Mesendoderm (in vitro differentiated cells): ENCODE data around the gene DKC1.

ENCODE experiments used
- DNase-seq: peaks from one replicate; pipeline ENCODE4 v3.0.0; 2013
- H2AK5ac ChIP-seq: 2 replicates; pipeline ENCODE4 v1.6.1; 2013; ENCODE audit warnings: low read length, inconsistent platforms
- H2BK120ac ChIP-seq: 2 replicates; pipeline ENCODE4 v1.6.1; 2013; ENCODE audit warnings: low read depth, mild to moderate bottlenecking, low read length, moderate library complexity, mixed read lengths
- H2BK15ac ChIP-seq: replicated peaks from 2 replicates; pipeline ENCODE4 v1.6.1; 2013; ENCODE audit warnings: low read depth, mild to moderate bottlenecking, moderate library complexity
- H2BK5ac ChIP-seq: 2 replicates; pipeline ENCODE4 v1.6.1; 2013; ENCODE audit warnings: low read length, inconsistent platforms
- H3K18ac ChIP-seq: 2 replicates; pipeline ENCODE4 v1.6.1; 2013; ENCODE audit warnings: mild to moderate bottlenecking, low read length, mixed read lengths
- H3K23ac ChIP-seq: one replicate; pipeline ENCODE4 v1.6.1; 2013; ENCODE audit warnings: low read length
- H3K27ac ChIP-seq: 2 replicates; pipeline ENCODE4 v1.5.1; 2013; ENCODE audit warnings: low read depth, mild to moderate bottlenecking, inconsistent platforms, low read length, moderate library complexity
- H3K27me3 ChIP-seq: 2 replicates; pipeline ENCODE4 v1.6.1; 2013; ENCODE audit warnings: low read length, control low read depth, mild to moderate bottlenecking, inconsistent platforms; ENCODE audit not compliant: insufficient read depth, poor library complexity
- H3K36me3 ChIP-seq: 2 replicates; pipeline ENCODE4 v1.6.1; 2013; ENCODE audit warnings: low read length, inconsistent platforms; ENCODE audit not compliant: control insufficient read depth, insufficient read depth
- H3K4ac ChIP-seq: one replicate; pipeline ENCODE4 v1.6.1; 2013; ENCODE audit warnings: low read depth, mild to moderate bottlenecking, low read length, moderate library complexity
- H3K4me1 ChIP-seq: 2 replicates; pipeline ENCODE4 v1.6.1; 2013; ENCODE audit warnings: low read depth, low read length, inconsistent platforms; ENCODE audit not compliant: control insufficient read depth
- H3K4me2 ChIP-seq: 2 replicates; pipeline ENCODE4 v1.6.1; 2013; ENCODE audit warnings: low read length
- H3K4me3 ChIP-seq: 2 replicates; pipeline ENCODE4 v1.5.1; 2013; ENCODE audit warnings: mild to moderate bottlenecking, low read length
- H3K56ac ChIP-seq: one replicate; pipeline ENCODE4 v1.6.1; 2013; ENCODE audit warnings: low read length
- H3K79me1 ChIP-seq: 2 replicates; pipeline ENCODE4 v1.6.1; 2013; ENCODE audit warnings: low read length, inconsistent platforms
- H3K79me2 ChIP-seq: 2 replicates; pipeline ENCODE4 v1.6.1; 2013; ENCODE audit warnings: mild to moderate bottlenecking, low read length; ENCODE audit not compliant: control insufficient read depth, insufficient read depth
- H3K9ac ChIP-seq: 2 replicates; pipeline ENCODE4 v1.6.1; 2013; ENCODE audit warnings: low read length, inconsistent platforms
- H4K5ac ChIP-seq: one replicate; pipeline ENCODE4 v1.6.1; 2013; ENCODE audit warnings: low read length
- H4K8ac ChIP-seq: one replicate; pipeline ENCODE4 v1.6.1; 2013; ENCODE audit warnings: low read depth, mild to moderate bottlenecking, control low read depth, low read length, moderate library complexity
- whole genome bisulfite sequencing: extraction: QIAGEN DNeasy Blood & Tissue Kit; methylation state at CpG from one replicate; pipeline ENCODE4 v1.1.7; 2013; ENCODE audit warnings: low lambda C conversion rate, missing lambda C conversion rate; ENCODE audit not compliant: insufficient coverage; ENCODE audit errors: extremely low coverage; 5-methylcytosine and 5-hydroxymethylcytosine counted together

Gene DKC1

GRCh38 chrX:154818916-154819770, 56.5 kb downstream of the DKC1 start:
- no peak overlapping the region for H4K8ac ChIP-seq
- H3K56ac ChIP-seq: no peak overlapping the region
- no peak overlapping the region for H3K18ac ChIP-seq
- H3K27me3 ChIP-seq: no peaks in the 10 kb centered on the region
- H3K36me3 ChIP-seq: no peaks in the 10 kb centered on the region
- no peak overlapping the region for H2AK5ac ChIP-seq
- no peaks in the 10 kb centered on the region for H3K4me1 ChIP-seq
- no CpG with 5 or more reads among the region's 11 CpGs for WGBS
- no peak overlapping the region for H3K23ac ChIP-seq
- DNase-seq: no peak
- H3K79me2 ChIP-seq: no peaks in the 10 kb centered on the region
- no peak overlapping the region for H3K4me2 ChIP-seq
- no peak overlapping the region for H3K27ac ChIP-seq
- H3K9ac ChIP-seq: no peak overlapping the region
- H3K4ac ChIP-seq: no peak overlapping the region
- no peak overlapping the region for H4K5ac ChIP-seq
- H3K79me1 ChIP-seq: no peaks in the 10 kb centered on the region
- no peak overlapping the region for H3K4me3 ChIP-seq
- H2BK15ac ChIP-seq: no peak overlapping the region
- H2BK120ac ChIP-seq: no peak overlapping the region
- no peak overlapping the region for H2BK5ac ChIP-seq

GRCh38 chrX:154819771-154820341, 57.2 kb downstream of the DKC1 start:
- no peak overlapping the region for H2BK5ac ChIP-seq
- no peaks in the 10 kb centered on the region for H3K79me2 ChIP-seq
- H3K23ac ChIP-seq: no peak overlapping the region
- H3K4me2 ChIP-seq: no peak overlapping the region
- no peaks in the 10 kb centered on the region for H3K4me1 ChIP-seq
- no peak overlapping the region for H3K9ac ChIP-seq
- no CpG with 5 or more reads among the region's 7 CpGs for WGBS
- no peak overlapping the region for H4K8ac ChIP-seq
- peak overlapping the region; percentile 55 for H3K4ac ChIP-seq
- no peak overlapping the region for H2BK120ac ChIP-seq
- no peak overlapping the region for H3K56ac ChIP-seq
- no peak overlapping the region for H3K27ac ChIP-seq
- no peaks in the 10 kb centered on the region for H3K27me3 ChIP-seq
- no peaks in the 10 kb centered on the region for H3K79me1 ChIP-seq
- no peak overlapping the region for H3K4me3 ChIP-seq
- no peaks in the 10 kb centered on the region for H3K36me3 ChIP-seq
- H2BK15ac ChIP-seq: peak overlapping the region; percentile 6
- no peak overlapping the region for H4K5ac ChIP-seq
- no peak for DNase-seq
- H2AK5ac ChIP-seq: no peak overlapping the region
- peak overlapping the region; percentile 51 for H3K18ac ChIP-seq

- H3K18ac ChIP-seq: no peak overlapping the region
- H2BK5ac ChIP-seq: no peak overlapping the region
- no peak overlapping the region for H4K5ac ChIP-seq
- no peak overlapping the region for H4K8ac ChIP-seq
- no peaks in the 10 kb centered on the region for H3K4me1 ChIP-seq
- no peak overlapping the region for H3K56ac ChIP-seq
- no peaks in the 10 kb centered on the region for H3K36me3 ChIP-seq
- no peak overlapping the region for H3K9ac ChIP-seq
- no peaks in the 10 kb centered on the region for H3K79me1 ChIP-seq
- H3K4ac ChIP-seq: no peak overlapping the region
- H3K4me2 ChIP-seq: no peak overlapping the region
- H2AK5ac ChIP-seq: no peak overlapping the region
- no peak overlapping the region for H3K27ac ChIP-seq
- H3K27me3 ChIP-seq: no peaks in the 10 kb centered on the region
- H3K79me2 ChIP-seq: no peaks in the 10 kb centered on the region
- H2BK15ac ChIP-seq: no peak overlapping the region
- no peak overlapping the region for H3K4me3 ChIP-seq
- H2BK120ac ChIP-seq: no peak overlapping the region
- DNase-seq: peak; percentile 74
- no peak overlapping the region for H3K23ac ChIP-seq
These were observed 58.9 kb downstream of the DKC1 start for GRCh38 chrX:154821523-154821922.

GRCh38 chrX:154822029-154822428, 59.4 kb downstream of the DKC1 start:
- Histone ChIP-seq H2BK15ac (no peak overlapping the region), H3K56ac (no peak overlapping the region), H3K79me1 (no peaks in the 10 kb centered on the region), H3K4me1 (no peaks in the 10 kb centered on the region), H3K18ac (no peak overlapping the region), H3K4me2 (no peak overlapping the region), H3K4ac (no peak overlapping the region), H4K5ac (no peak overlapping the region), H2BK120ac (no peak overlapping the region), H3K27me3 (no peaks in the 10 kb centered on the region), H3K36me3 (no peaks in the 10 kb centered on the region), H2BK5ac (peak overlapping the region; percentile 90), H2AK5ac (no peak overlapping the region), H3K27ac (peak overlapping the region; percentile 66), H4K8ac (no peak overlapping the region), H3K79me2 (no peaks in the 10 kb centered on the region), H3K23ac (no peak overlapping the region), H3K9ac (no peak overlapping the region), H3K4me3 (no peak overlapping the region)
- no CpG with 5 or more reads among the region's 3 CpGs for WGBS
- peak; percentile 50 for DNase-seq

- no peaks in the 10 kb centered on the region for H3K4me1 ChIP-seq
- DNase-seq: no peak
- H2BK120ac ChIP-seq: no peak overlapping the region
- H3K4me3 ChIP-seq: no peak overlapping the region
- WGBS: no CpG with 5 or more reads among the region's 1 CpG
- no peaks in the 10 kb centered on the region for H3K79me1 ChIP-seq
- no peaks in the 10 kb centered on the region for H3K79me2 ChIP-seq
- no peaks in the 10 kb centered on the region for H3K27me3 ChIP-seq
- H3K36me3 ChIP-seq: no peaks in the 10 kb centered on the region
- H3K4me2 ChIP-seq: no peak overlapping the region
- H3K56ac ChIP-seq: no peak overlapping the region
- H2BK5ac ChIP-seq: no peak overlapping the region
- no peak overlapping the region for H2AK5ac ChIP-seq
- no peak overlapping the region for H3K9ac ChIP-seq
- H4K5ac ChIP-seq: no peak overlapping the region
- H4K8ac ChIP-seq: no peak overlapping the region
- no peak overlapping the region for H3K27ac ChIP-seq
- H3K18ac ChIP-seq: no peak overlapping the region
- H3K23ac ChIP-seq: no peak overlapping the region
- no peak overlapping the region for H3K4ac ChIP-seq
- H2BK15ac ChIP-seq: no peak overlapping the region
These were observed 62.0 kb downstream of the DKC1 start for GRCh38 chrX:154824638-154825037.
